ENCODE measurements around the gene CEP85L.

The CEP85L gene

DNA sequence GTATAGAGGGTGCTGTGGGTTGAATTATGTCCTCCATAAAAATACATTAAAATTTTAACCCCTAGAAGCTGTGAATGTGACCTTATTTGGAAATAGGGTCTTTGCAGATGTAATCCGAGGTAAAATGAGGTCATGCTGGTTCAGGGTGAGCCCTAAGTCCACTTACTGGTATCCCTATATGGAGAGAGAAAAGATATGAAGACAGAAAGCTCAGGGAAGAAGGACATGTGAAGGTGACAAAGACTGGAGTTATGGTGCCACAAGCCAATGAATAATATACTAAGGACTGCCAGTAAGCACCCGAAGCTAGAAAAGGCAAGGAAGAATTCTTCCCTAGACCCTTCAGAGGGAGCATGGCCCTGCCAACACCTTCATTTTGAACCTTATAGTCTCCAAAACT lies 53.1 kb downstream of the CEP85L start:
- Histone ChIP-seq H3K27ac (replicated peaks) (no peak overlapping the region), H3K27me3 (ENCODE audit: insufficient read depth, poor library complexity, severe bottlenecking) (no peaks in the 10 kb centered on the region), H3K4me3 (replicated peaks; ENCODE audit: insufficient read depth, low read length) (no peak overlapping the region)
- no peak for DNase-seq (ENCODE audit: low read depth in 1 of 2, low spot score in 1 of 2)
- TF ChIP-seq, protein P1, sequence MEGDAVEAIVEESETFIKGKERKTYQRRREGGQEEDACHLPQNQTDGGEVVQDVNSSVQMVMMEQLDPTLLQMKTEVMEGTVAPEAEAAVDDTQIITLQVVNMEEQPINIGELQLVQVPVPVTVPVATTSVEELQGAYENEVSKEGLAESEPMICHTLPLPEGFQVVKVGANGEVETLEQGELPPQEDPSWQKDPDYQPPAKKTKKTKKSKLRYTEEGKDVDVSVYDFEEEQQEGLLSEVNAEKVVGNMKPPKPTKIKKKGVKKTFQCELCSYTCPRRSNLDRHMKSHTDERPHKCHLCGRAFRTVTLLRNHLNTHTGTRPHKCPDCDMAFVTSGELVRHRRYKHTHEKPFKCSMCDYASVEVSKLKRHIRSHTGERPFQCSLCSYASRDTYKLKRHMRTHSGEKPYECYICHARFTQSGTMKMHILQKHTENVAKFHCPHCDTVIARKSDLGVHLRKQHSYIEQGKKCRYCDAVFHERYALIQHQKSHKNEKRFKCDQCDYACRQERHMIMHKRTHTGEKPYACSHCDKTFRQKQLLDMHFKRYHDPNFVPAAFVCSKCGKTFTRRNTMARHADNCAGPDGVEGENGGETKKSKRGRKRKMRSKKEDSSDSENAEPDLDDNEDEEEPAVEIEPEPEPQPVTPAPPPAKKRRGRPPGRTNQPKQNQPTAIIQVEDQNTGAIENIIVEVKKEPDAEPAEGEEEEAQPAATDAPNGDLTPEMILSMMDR (IDR thresholded peaks at IDR 0.05; ENCODE audit: insufficient read depth, low read length) = no peak

DNA sequence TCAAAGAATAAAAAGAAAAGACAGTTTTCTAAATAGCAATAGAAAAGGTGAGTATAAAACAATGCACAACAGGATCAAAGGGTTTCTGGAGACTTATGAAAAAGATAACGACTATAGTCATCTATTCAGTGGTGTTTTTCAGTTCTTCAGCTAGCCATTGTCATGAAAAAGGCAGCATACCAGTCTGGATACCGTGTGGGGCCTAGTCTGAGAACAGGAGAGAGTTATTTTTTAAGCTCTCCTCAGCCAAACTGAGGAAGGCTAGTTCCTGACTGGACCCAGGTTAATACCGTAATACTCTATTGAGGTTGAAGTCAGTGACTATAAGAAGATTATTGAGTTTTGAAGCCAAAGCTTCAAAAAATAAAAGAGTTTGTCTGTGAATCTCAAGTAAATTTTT lies 53.8 kb downstream of the CEP85L start:
- DNase-seq (ENCODE audit: low read depth in 1 of 2, low spot score in 1 of 2) = no peak

DNA sequence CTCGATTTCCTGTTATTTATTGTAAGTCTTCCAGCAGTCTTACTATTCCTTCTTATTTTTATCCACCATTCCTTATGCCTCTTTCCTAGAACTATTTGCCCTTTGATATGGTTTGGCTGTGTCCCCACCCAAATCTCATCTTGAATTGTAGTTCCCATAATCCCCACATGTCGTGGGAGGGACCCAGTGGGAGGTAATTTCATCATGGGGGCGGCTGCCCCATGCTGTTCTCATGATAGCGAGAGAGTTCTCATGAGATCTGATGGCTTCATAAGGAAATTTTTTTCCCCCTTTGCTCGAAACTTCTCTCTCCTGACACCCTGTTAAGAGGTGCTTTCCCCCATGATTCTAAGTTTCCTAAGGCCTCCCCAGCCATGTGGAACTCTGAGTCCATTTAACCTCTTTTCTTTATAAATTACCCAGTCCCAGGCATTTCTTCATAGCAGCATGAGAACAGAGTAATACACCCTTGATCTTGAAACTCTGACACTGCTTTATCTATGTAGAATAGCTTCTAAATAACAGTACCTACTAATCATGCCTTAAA lies 54.5 kb downstream of the CEP85L start:
- H3K27ac ChIP-seq (replicated peaks) = no peak overlapping the region
- H3K4me3 ChIP-seq (replicated peaks; ENCODE audit: insufficient read depth, low read length) = no peak overlapping the region
- no peaks in the 10 kb centered on the region for H3K27me3 ChIP-seq (ENCODE audit: insufficient read depth, poor library complexity, severe bottlenecking)
- no peak for DNase-seq (ENCODE audit: low read depth in 1 of 2, low spot score in 1 of 2)
- TF ChIP-seq, protein P1 (IDR thresholded peaks at IDR 0.05; ENCODE audit: insufficient read depth, low read length) = no peak
- TF ChIP-seq GABPA (IDR thresholded peaks at IDR 0.05; ENCODE audit: low read depth) (no peak), SPI1 (IDR thresholded peaks at IDR 0.05; ENCODE audit: borderline replicate concordance, low read depth) (no peak), POLR2AphosphoS5 (IDR thresholded peaks at IDR 0.05; ENCODE audit: low read depth) (no peak)
- TF ChIP-seq, protein P2, sequence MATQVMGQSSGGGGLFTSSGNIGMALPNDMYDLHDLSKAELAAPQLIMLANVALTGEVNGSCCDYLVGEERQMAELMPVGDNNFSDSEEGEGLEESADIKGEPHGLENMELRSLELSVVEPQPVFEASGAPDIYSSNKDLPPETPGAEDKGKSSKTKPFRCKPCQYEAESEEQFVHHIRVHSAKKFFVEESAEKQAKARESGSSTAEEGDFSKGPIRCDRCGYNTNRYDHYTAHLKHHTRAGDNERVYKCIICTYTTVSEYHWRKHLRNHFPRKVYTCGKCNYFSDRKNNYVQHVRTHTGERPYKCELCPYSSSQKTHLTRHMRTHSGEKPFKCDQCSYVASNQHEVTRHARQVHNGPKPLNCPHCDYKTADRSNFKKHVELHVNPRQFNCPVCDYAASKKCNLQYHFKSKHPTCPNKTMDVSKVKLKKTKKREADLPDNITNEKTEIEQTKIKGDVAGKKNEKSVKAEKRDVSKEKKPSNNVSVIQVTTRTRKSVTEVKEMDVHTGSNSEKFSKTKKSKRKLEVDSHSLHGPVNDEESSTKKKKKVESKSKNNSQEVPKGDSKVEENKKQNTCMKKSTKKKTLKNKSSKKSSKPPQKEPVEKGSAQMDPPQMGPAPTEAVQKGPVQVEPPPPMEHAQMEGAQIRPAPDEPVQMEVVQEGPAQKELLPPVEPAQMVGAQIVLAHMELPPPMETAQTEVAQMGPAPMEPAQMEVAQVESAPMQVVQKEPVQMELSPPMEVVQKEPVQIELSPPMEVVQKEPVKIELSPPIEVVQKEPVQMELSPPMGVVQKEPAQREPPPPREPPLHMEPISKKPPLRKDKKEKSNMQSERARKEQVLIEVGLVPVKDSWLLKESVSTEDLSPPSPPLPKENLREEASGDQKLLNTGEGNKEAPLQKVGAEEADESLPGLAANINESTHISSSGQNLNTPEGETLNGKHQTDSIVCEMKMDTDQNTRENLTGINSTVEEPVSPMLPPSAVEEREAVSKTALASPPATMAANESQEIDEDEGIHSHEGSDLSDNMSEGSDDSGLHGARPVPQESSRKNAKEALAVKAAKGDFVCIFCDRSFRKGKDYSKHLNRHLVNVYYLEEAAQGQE (IDR thresholded peaks at IDR 0.05; ENCODE audit: insufficient replicate concordance, low read depth) = no peak

More for the DNA sequence above, 53.8 kb downstream of the CEP85L start:
- H3K4me3 ChIP-seq (replicated peaks; ENCODE audit: insufficient read depth, low read length) = no peak overlapping the region
- no peak overlapping the region for H3K27ac ChIP-seq (replicated peaks)
- no peaks in the 10 kb centered on the region for H3K27me3 ChIP-seq (ENCODE audit: insufficient read depth, poor library complexity, severe bottlenecking)
- TF ChIP-seq GABPA (IDR thresholded peaks at IDR 0.05; ENCODE audit: low read depth) (no peak), POLR2AphosphoS5 (IDR thresholded peaks at IDR 0.05; ENCODE audit: low read depth) (no peak), SPI1 (IDR thresholded peaks at IDR 0.05; ENCODE audit: borderline replicate concordance, low read depth) (no peak)
- TF ChIP-seq, protein P1 (IDR thresholded peaks at IDR 0.05; ENCODE audit: insufficient read depth, low read length) = no peak
- TF ChIP-seq, protein P2 (IDR thresholded peaks at IDR 0.05; ENCODE audit: insufficient replicate concordance, low read depth) = no peak

DNA sequence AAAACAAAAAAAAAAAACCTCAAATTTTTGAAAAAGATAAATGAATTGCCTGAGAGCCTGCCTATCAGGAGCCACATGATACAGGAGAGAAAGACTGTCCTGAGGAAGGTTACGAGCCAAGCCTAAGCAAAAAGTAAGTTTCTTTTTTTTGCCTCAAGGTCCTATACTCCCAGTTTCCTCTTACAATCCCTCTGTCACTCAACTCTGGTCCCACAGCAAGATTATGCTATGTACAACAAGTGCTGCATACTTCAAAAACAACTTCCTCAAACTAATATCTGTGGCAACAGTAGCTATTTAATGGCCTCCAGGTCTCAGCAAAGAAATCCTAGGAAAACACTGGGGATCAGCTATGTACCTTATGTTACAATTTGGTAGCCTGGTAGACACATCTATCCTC lies 56.5 kb downstream of the CEP85L start:
- Histone ChIP-seq H3K27me3 (ENCODE audit: insufficient read depth, poor library complexity, severe bottlenecking) (no peaks in the 10 kb centered on the region), H3K27ac (replicated peaks) (no peak overlapping the region), H3K4me3 (replicated peaks; ENCODE audit: insufficient read depth, low read length) (no peak overlapping the region)
- no peak for DNase-seq (ENCODE audit: low read depth in 1 of 2, low spot score in 1 of 2)
- TF ChIP-seq, protein P1 (IDR thresholded peaks at IDR 0.05; ENCODE audit: insufficient read depth, low read length) = no peak
- no peak for TF ChIP-seq SPI1 (IDR thresholded peaks at IDR 0.05; ENCODE audit: borderline replicate concordance, low read depth)
- TF ChIP-seq POLR2AphosphoS5 (IDR thresholded peaks at IDR 0.05; ENCODE audit: low read depth) = no peak
- no peak for TF ChIP-seq GABPA (IDR thresholded peaks at IDR 0.05; ENCODE audit: low read depth)
- TF ChIP-seq, protein P2 (IDR thresholded peaks at IDR 0.05; ENCODE audit: insufficient replicate concordance, low read depth) = no peak
